HEK293 (cell line): Measurements from ENCODE around the gene SLC25A36.

Experiments
- CTCF ChIA-PET: fragments of 350-600 bp; formaldehyde crosslinking; extraction: SDS; loops from one replicate; lab custom pipeline; 2021; ENCODE audit warnings: antibody characterized with exemption; lab: Yijun Ruan, JAX
- POLR2A ChIA-PET: fragments of 300-600 bp; formaldehyde crosslinking; extraction: SDS; loops from one replicate; lab custom pipeline; 2020; ENCODE audit warnings: antibody characterized with exemption, inconsistent platforms; lab: Yijun Ruan, JAX
- H3K27ac ChIP-seq: fragments of 200-500 bp; sonication (Bioruptor generic); 2 replicates; pipeline ENCODE4 v1.5.1; 2014; ENCODE audit warnings: low read depth, low read length, control low read depth, inconsistent platforms; ENCODE audit errors: extremely low read depth
- H3K36me3 ChIP-seq, 2 experiments: fragments of 200-500 bp in 1 of 2; sonication (Bioruptor generic) in 1 of 2; 1 replicate in 1 of 2; 2 replicates in 1 of 2; pipeline ENCODE4 v1.5.1; 2014 to 2017; ENCODE audit warnings: inconsistent platforms in 2 of 2, low read length in 2 of 2; ENCODE audit not compliant: control insufficient read depth in 2 of 2, insufficient read depth in 1 of 2
- H3K4me1 ChIP-seq: fragments of 200-500 bp; sonication (Bioruptor generic); 2 replicates; pipeline ENCODE4 v1.5.1; 2014; ENCODE audit warnings: mild to moderate bottlenecking, low read length, inconsistent platforms; ENCODE audit not compliant: control insufficient read depth, insufficient read depth
- H3K4me3 ChIP-seq: 2 replicates; pipeline ENCODE4 v1.5.1; 2011; ENCODE audit warnings: low read depth, mild to moderate bottlenecking, control low read depth, low read length, moderate library complexity
- H3K9me3 ChIP-seq: fragments of 200-500 bp; sonication (Bioruptor generic); 2 replicates; pipeline ENCODE4 v1.5.1; 2014; ENCODE audit warnings: low read depth, low read length, inconsistent platforms; ENCODE audit not compliant: control insufficient read depth, insufficient read depth
- EGR2 ChIP-seq: fragments of 450-650 bp; formaldehyde crosslinking; IDR thresholded peaks from 2 replicates; pipeline ENCODE4 v1.5.1; 2016; ENCODE audit warnings: low read depth, missing biosample characterization, missing genetic modification characterization
- KLF10 ChIP-seq: fragments of 450-650 bp; IDR thresholded peaks from 2 replicates; pipeline ENCODE4 v1.5.1; 2018; ENCODE audit warnings: missing biosample characterization, mild to moderate bottlenecking, missing genetic modification characterization
- MEIS1 ChIP-seq: sonication (generic); formaldehyde crosslinking; IDR thresholded peaks from 2 replicates; pipeline ENCODE4 v1.8.1; 2022; ENCODE audit warnings: missing genetic modification reagents, mild to moderate bottlenecking, borderline replicate concordance
- SP2 ChIP-seq: fragments of 450-650 bp; formaldehyde crosslinking; IDR thresholded peaks from 2 replicates; pipeline ENCODE4 v1.5.1; 2016; ENCODE audit warnings: missing biosample characterization, missing genetic modification characterization
- ZBTB20 ChIP-seq: fragments of 450-650 bp; formaldehyde crosslinking; IDR thresholded peaks from 2 replicates; pipeline ENCODE4 v1.5.1; 2016; ENCODE audit warnings: missing biosample characterization, missing genetic modification characterization
- ZEB2 ChIP-seq: fragments of 450-650 bp; formaldehyde crosslinking; IDR thresholded peaks from 2 replicates; pipeline ENCODE4 v1.5.1; 2016; ENCODE audit warnings: missing biosample characterization, missing genetic modification characterization
- ZFHX2 ChIP-seq: fragments of 450-650 bp; formaldehyde crosslinking; conservative IDR thresholded peaks from 2 replicates; pipeline ENCODE4 v1.5.1; 2016; ENCODE audit warnings: missing biosample characterization, missing genetic modification characterization
- ZNF132 ChIP-seq: fragments of 450-650 bp; formaldehyde crosslinking; IDR thresholded peaks from 2 replicates; pipeline ENCODE4 v1.5.1; 2017; ENCODE audit warnings: missing biosample characterization, missing genetic modification characterization, borderline replicate concordance
- ZNF202 ChIP-seq: fragments of 450-650 bp; formaldehyde crosslinking; IDR thresholded peaks from 2 replicates; pipeline ENCODE4 v1.5.1; 2016; ENCODE audit warnings: missing biosample characterization, missing genetic modification characterization, borderline replicate concordance
- ZNF248 ChIP-seq: fragments of 450-650 bp; formaldehyde crosslinking; IDR thresholded peaks from 2 replicates; pipeline ENCODE4 v1.5.1; 2017; ENCODE audit warnings: missing biosample characterization, missing genetic modification characterization
- ZNF311 ChIP-seq: fragments of 450-650 bp; formaldehyde crosslinking; IDR thresholded peaks from 2 replicates; pipeline ENCODE4 v1.5.1; 2017; ENCODE audit warnings: missing biosample characterization, missing genetic modification characterization, borderline replicate concordance
- ZNF335 ChIP-seq: fragments of 450-650 bp; formaldehyde crosslinking; conservative IDR thresholded peaks from 2 replicates; pipeline ENCODE4 v1.5.1; 2016; ENCODE audit warnings: missing biosample characterization, missing genetic modification characterization
- ZNF501 ChIP-seq: fragments of 450-650 bp; formaldehyde crosslinking; IDR thresholded peaks from 2 replicates; pipeline ENCODE4 v1.5.1; 2016; ENCODE audit warnings: missing biosample characterization, missing genetic modification characterization
- ZNF610 ChIP-seq: fragments of 450-650 bp; formaldehyde crosslinking; IDR thresholded peaks from 2 replicates; pipeline ENCODE4 v1.5.1; 2016; ENCODE audit warnings: missing biosample characterization, missing genetic modification characterization, borderline replicate concordance
- ZNF621 ChIP-seq: fragments of 450-650 bp; formaldehyde crosslinking; IDR thresholded peaks from 2 replicates; pipeline ENCODE4 v1.5.1; 2017; ENCODE audit warnings: missing biosample characterization, missing genetic modification characterization
- ZNF654 ChIP-seq: fragments of 450-650 bp; formaldehyde crosslinking; IDR thresholded peaks from 2 replicates; pipeline ENCODE4 v1.5.1; 2016; ENCODE audit warnings: low read depth, missing biosample characterization, missing genetic modification characterization
- ZNF664 ChIP-seq: fragments of 450-650 bp; formaldehyde crosslinking; IDR thresholded peaks from 2 replicates; pipeline ENCODE4 v1.5.1; 2016; ENCODE audit warnings: missing biosample characterization, missing genetic modification characterization
- ZNF677 ChIP-seq: fragments of 450-650 bp; IDR thresholded peaks from 2 replicates; pipeline ENCODE4 v1.5.0; 2018; ENCODE audit warnings: missing biosample characterization, mild to moderate bottlenecking, missing genetic modification characterization, moderate library complexity
- ZNF791 ChIP-seq: fragments of 450-650 bp; formaldehyde crosslinking; IDR thresholded peaks from 2 replicates; pipeline ENCODE4 v1.5.1; 2016; ENCODE audit warnings: missing biosample characterization, missing genetic modification characterization
- ZNF830 ChIP-seq: fragments of 450-650 bp; IDR thresholded peaks from 2 replicates; pipeline ENCODE4 v1.5.0; 2018; ENCODE audit warnings: missing biosample characterization, missing genetic modification characterization, low read depth, mild to moderate bottlenecking, moderate library complexity
- TF ChIP-seq, protein P1 (sequence below): fragments of 450-650 bp; formaldehyde crosslinking; IDR thresholded peaks from 2 replicates; pipeline ENCODE4 v1.5.1; 2016; ENCODE audit warnings: missing biosample characterization, missing genetic modification characterization
- TF ChIP-seq, protein P2 (sequence below): fragments of 450-650 bp; formaldehyde crosslinking; IDR thresholded peaks from 2 replicates; pipeline ENCODE4 v1.5.1; 2017; ENCODE audit warnings: missing biosample characterization, missing genetic modification characterization
- TF ChIP-seq, protein P3 (sequence below): fragments of 450-650 bp; IDR thresholded peaks from 2 replicates; pipeline ENCODE4 v1.5.1; 2018; ENCODE audit warnings: missing biosample characterization, mild to moderate bottlenecking, missing genetic modification characterization
- TF ChIP-seq, protein P4 (sequence below): fragments of 450-650 bp; formaldehyde crosslinking; IDR thresholded peaks from 2 replicates; pipeline ENCODE4 v1.5.1; 2016; ENCODE audit warnings: missing biosample characterization, missing genetic modification characterization, low read depth
- TF ChIP-seq, protein P5 (sequence below): fragments of 450-650 bp; formaldehyde crosslinking; IDR thresholded peaks from 2 replicates; pipeline ENCODE4 v1.5.1; 2016; ENCODE audit warnings: missing biosample characterization, missing genetic modification characterization

Gene SLC25A36

DNA sequence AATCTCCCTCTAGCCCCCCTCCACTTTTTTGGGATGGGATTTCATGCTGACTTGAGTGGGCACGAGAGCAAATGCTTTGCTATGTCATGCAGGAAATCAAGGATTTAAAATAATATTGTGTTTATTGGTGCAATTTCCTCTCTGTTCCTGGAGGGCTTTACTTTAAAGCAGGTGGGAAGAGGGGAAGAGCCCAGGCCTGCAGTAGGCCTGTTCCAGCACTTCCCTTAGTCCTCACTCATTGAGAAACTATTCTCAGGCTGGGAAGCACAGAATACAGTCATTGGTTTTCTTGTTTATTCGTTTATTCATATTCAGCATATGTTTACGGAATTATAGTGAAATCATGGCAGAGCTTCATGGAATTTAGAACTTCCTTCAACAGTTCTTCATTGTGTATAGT lies 67.9 kb downstream of the SLC25A36 start:
- TF ChIP-seq, protein P1, sequence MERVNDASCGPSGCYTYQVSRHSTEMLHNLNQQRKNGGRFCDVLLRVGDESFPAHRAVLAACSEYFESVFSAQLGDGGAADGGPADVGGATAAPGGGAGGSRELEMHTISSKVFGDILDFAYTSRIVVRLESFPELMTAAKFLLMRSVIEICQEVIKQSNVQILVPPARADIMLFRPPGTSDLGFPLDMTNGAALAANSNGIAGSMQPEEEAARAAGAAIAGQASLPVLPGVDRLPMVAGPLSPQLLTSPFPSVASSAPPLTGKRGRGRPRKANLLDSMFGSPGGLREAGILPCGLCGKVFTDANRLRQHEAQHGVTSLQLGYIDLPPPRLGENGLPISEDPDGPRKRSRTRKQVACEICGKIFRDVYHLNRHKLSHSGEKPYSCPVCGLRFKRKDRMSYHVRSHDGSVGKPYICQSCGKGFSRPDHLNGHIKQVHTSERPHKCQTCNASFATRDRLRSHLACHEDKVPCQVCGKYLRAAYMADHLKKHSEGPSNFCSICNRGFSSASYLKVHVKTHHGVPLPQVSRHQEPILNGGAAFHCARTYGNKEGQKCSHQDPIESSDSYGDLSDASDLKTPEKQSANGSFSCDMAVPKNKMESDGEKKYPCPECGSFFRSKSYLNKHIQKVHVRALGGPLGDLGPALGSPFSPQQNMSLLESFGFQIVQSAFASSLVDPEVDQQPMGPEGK (tag by site-specific recombination), result no peak
- TF ChIP-seq ZNF335 (tag by site-specific recombination) (no peak), ZBTB20 (no peak), ZNF677 (no peak), MEIS1 (CRISPR knock-in tag) (no peak), KLF10 (no peak), ZNF311 (tag by site-specific recombination) (no peak), ZNF501 (tag by site-specific recombination) (no peak)
- CTCF ChIA-PET, result interaction anchor here (0.7 to 4.1 kb wide), 7 partner anchors 9 to 241 kb away, joined by 3 to 24 read pairs (median 10); no protein-coding TSS in a partner anchor
- Histone ChIP-seq H3K27ac (no peak overlapping the region), H3K9me3 (no peaks in the 10 kb centered on the region), H3K4me3 (no peak overlapping the region), H3K4me1 (no peaks in the 10 kb centered on the region), H3K36me3 (no peaks in the 10 kb centered on the region)
- POLR2A ChIA-PET, result no interaction called here

DNA sequence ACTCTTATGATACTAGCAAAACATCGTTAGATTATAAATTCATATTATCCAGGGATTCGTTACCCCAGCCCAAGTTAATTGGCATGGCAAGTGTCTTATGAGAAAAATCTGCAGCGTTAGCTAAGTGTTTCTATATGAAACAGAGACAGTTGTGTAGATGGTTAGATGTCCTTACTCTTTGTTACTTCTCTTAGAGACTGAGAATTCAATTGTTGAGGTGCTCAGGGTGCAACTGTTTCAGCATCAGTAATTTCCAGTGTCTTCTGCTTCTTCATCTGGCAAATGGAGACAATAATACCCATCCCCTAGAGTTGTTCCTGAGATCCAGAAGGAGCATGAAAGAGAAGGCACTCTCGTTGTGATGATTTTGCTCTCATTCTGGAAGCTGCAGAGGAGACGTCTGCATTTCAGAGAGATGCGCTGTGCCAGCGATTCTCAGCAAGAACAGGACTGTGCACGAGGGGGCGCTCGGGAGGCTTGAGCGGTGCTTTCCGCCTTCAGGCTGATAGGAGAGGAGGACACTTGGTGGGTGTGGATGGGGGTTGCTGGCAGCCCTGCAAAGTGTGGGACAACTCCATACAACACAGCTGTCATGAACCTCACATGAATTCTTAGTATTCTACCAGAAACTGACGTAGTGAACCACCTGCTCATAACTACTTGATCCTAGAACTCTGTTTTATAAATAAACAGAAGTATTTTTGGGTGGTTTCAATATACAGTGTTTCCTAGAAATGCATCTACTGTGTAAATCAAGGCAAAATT lies 69.8 kb downstream of the SLC25A36 start:
- ChIA-PET CTCF (interaction anchor here (0.6 to 4.1 kb wide), 31 partner anchors 9 to 317 kb away, joined by 3 to 24 read pairs (median 4); partner anchors contain the start of gene PXYLP1), POLR2A (no interaction called here)
- Histone ChIP-seq H3K9me3 (no peaks in the 10 kb centered on the region), H3K27ac (no peak overlapping the region), H3K4me3 (no peak overlapping the region), H3K4me1 (no peaks in the 10 kb centered on the region), H3K36me3 (no peaks in the 10 kb centered on the region)
- TF ChIP-seq KLF10 (no peak), ZNF610 (no peak), EGR2 (tag by site-specific recombination) (peak; percentile 68), ZNF791 (no peak), ZNF621 (tag by site-specific recombination) (no peak), ZNF202 (tag by site-specific recombination) (no peak), ZNF654 (tag by site-specific recombination) (peak; percentile 58), ZNF830 (tag by site-specific recombination) (no peak), ZNF132 (tag by site-specific recombination) (no peak), ZFHX2 (tag by site-specific recombination) (peak; percentile 77), ZNF248 (tag by site-specific recombination) (no peak), SP2 (tag by site-specific recombination) (no peak), ZNF664 (tag by site-specific recombination) (no peak), ZEB2 (tag by site-specific recombination) (no peak)
- TF ChIP-seq, protein P2, sequence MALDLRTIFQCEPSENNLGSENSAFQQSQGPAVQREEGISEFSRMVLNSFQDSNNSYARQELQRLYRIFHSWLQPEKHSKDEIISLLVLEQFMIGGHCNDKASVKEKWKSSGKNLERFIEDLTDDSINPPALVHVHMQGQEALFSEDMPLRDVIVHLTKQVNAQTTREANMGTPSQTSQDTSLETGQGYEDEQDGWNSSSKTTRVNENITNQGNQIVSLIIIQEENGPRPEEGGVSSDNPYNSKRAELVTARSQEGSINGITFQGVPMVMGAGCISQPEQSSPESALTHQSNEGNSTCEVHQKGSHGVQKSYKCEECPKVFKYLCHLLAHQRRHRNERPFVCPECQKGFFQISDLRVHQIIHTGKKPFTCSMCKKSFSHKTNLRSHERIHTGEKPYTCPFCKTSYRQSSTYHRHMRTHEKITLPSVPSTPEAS (tag by site-specific recombination), result no peak
- TF ChIP-seq, protein P3, sequence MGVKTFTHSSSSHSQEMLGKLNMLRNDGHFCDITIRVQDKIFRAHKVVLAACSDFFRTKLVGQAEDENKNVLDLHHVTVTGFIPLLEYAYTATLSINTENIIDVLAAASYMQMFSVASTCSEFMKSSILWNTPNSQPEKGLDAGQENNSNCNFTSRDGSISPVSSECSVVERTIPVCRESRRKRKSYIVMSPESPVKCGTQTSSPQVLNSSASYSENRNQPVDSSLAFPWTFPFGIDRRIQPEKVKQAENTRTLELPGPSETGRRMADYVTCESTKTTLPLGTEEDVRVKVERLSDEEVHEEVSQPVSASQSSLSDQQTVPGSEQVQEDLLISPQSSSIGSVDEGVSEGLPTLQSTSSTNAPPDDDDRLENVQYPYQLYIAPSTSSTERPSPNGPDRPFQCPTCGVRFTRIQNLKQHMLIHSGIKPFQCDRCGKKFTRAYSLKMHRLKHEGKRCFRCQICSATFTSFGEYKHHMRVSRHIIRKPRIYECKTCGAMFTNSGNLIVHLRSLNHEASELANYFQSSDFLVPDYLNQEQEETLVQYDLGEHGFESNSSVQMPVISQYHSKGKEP, result no peak
- TF ChIP-seq, protein P4, sequence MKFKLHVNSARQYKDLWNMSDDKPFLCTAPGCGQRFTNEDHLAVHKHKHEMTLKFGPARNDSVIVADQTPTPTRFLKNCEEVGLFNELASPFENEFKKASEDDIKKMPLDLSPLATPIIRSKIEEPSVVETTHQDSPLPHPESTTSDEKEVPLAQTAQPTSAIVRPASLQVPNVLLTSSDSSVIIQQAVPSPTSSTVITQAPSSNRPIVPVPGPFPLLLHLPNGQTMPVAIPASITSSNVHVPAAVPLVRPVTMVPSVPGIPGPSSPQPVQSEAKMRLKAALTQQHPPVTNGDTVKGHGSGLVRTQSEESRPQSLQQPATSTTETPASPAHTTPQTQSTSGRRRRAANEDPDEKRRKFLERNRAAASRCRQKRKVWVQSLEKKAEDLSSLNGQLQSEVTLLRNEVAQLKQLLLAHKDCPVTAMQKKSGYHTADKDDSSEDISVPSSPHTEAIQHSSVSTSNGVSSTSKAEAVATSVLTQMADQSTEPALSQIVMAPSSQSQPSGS (tag by site-specific recombination), result no peak
- TF ChIP-seq, protein P5, sequence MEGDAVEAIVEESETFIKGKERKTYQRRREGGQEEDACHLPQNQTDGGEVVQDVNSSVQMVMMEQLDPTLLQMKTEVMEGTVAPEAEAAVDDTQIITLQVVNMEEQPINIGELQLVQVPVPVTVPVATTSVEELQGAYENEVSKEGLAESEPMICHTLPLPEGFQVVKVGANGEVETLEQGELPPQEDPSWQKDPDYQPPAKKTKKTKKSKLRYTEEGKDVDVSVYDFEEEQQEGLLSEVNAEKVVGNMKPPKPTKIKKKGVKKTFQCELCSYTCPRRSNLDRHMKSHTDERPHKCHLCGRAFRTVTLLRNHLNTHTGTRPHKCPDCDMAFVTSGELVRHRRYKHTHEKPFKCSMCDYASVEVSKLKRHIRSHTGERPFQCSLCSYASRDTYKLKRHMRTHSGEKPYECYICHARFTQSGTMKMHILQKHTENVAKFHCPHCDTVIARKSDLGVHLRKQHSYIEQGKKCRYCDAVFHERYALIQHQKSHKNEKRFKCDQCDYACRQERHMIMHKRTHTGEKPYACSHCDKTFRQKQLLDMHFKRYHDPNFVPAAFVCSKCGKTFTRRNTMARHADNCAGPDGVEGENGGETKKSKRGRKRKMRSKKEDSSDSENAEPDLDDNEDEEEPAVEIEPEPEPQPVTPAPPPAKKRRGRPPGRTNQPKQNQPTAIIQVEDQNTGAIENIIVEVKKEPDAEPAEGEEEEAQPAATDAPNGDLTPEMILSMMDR (tag by site-specific recombination), result peak; percentile 53
